Skeletal muscle tissue (tissue), 4 donors: Measurements from ENCODE around the gene IRF7. TPM values are rescaled to one million over a fixed set of nuclear protein-coding genes. Genes with fewer than 3 reads are reported as not detected.
"Not testable (repeated sequence)": the region's sequence is repeated elsewhere in the genome, so short reads cannot be mapped to it uniquely, and the experiment has no call there.

Experiments used
- H3K27ac ChIP-seq: one replicate; pipeline ENCODE4 v1.7.0; 2013; ENCODE audit warnings: mild to moderate bottlenecking, low read depth, low read length, inconsistent platforms
- H3K27me3 ChIP-seq, 3 donors: one replicate each; pipeline ENCODE4 v1.7.0; 2013; ENCODE audit warnings: low read length in 3 of 3; ENCODE audit not compliant: control insufficient read depth in 3 of 3, insufficient read depth in 3 of 3
- H3K36me3 ChIP-seq, 3 donors: one replicate each; pipeline ENCODE4 v1.7.0; 2013; ENCODE audit warnings: low read length in 3 of 3; ENCODE audit not compliant: control insufficient read depth in 3 of 3, insufficient read depth in 3 of 3
- H3K4me1 ChIP-seq, 3 donors: one replicate each; pipeline ENCODE4 v1.7.0; 2013; ENCODE audit warnings: low read length in 3 of 3, mild to moderate bottlenecking in 3 of 3; ENCODE audit not compliant: control insufficient read depth in 3 of 3, insufficient read depth in 3 of 3
- H3K4me3 ChIP-seq, 3 donors: one replicate each; pipeline ENCODE4 v1.7.0; 2013; ENCODE audit warnings: low read length in 3 of 3
- H3K9ac ChIP-seq, 3 donors: one replicate each; pipeline ENCODE4 v1.7.0; 2013; ENCODE audit warnings: low read length in 3 of 3, mild to moderate bottlenecking in 3 of 3, moderate library complexity in 2 of 3, low read depth in 1 of 3
- H3K9me3 ChIP-seq, 3 donors: one replicate each; pipeline ENCODE4 v1.7.0; 2013; ENCODE audit warnings: low read length in 3 of 3; ENCODE audit not compliant: control insufficient read depth in 3 of 3
- total RNA-seq: library from RNA; depleted of rRNA; stranded (reverse); fragments of >200 nt; gene quantifications from one replicate; pipeline ENCODE4 v1.2.3, GENCODE V29; 2014
- donor health status: Osteomylitis.

IRF7 gene
- total RNA-seq, 1 donor from 2014 or later, result 6.8 TPM

- Histone ChIP-seq H3K36me3 (peaks cover 7 to 9% (median 7%) of the 10 kb centered on the region in 3 donors), H3K4me3 (no peak overlapping the region), H3K27ac (no peak overlapping the region), H3K9me3 (no peaks in the 10 kb centered on the region), H3K27me3 (no peaks in the 10 kb centered on the region), H3K4me1 (no peaks in the 10 kb centered on the region), H3K9ac (no peak overlapping the region)
Measured at GRCh38 chr11:655036-655726, 39.4 kb upstream of the IRF7 start.

DNA sequence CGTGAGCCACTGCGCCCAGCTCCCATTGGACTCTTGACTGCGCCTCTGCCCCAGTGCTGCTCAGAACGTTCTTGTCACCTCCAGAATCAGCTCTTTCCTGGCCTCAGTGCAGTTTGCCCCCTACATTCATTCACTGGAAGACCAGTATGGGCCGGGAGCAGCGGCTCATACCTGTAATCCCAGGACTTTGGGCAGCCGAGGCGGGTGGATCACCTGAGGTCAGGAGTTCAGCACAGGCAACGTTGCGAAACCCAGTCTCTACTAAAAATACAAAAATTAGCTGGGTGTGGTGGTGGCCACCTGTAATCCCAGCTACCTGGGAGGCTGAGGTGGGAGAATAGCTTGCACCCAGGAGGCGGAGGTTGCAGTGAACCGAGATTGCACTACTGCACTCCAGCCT is 38.7 kb upstream of the IRF7 start:
- not testable (repeated sequence) for H3K27me3 ChIP-seq, H3K4me3 ChIP-seq, H3K9me3 ChIP-seq, H3K27ac ChIP-seq, H3K9ac ChIP-seq, H3K36me3 ChIP-seq, H3K4me1 ChIP-seq

- H3K36me3 ChIP-seq, result peaks cover 5 to 7% (median 6%) of the 10 kb centered on the region in 3 donors
Measured at GRCh38 chr11:653837-654236, 38.1 kb upstream of the IRF7 start.

GRCh38 chr11:653136-653535 is 37.4 kb upstream of the IRF7 start:
- H3K4me1 ChIP-seq, H3K9me3 ChIP-seq, H3K4me3 ChIP-seq, H3K27me3 ChIP-seq, H3K36me3 ChIP-seq, H3K9ac ChIP-seq, H3K27ac ChIP-seq: not testable (repeated sequence)

More at GRCh38 chr11:653837-654236, 38.1 kb upstream of the IRF7 start:
- H3K9ac ChIP-seq, result no peak overlapping the region
- H3K4me3 ChIP-seq, result no peak overlapping the region
- H3K4me1 ChIP-seq, result no peaks in the 10 kb centered on the region
- no peaks in the 10 kb centered on the region for H3K27me3 ChIP-seq
- H3K27ac ChIP-seq, result no peak overlapping the region
- no peaks in the 10 kb centered on the region for H3K9me3 ChIP-seq

GRCh38 chr11:650482-650881 is 34.7 kb upstream of the IRF7 start:
- no peak overlapping the region for H3K27ac ChIP-seq
- H3K9ac ChIP-seq, result no peak overlapping the region
- H3K4me1 ChIP-seq, result no peaks in the 10 kb centered on the region
- H3K4me3 ChIP-seq, result no peak overlapping the region
- peaks cover 3 to 7% (median 4%) of the 10 kb centered on the region in 3 donors for H3K36me3 ChIP-seq
- no peaks in the 10 kb centered on the region for H3K27me3 ChIP-seq
- H3K9me3 ChIP-seq, result no peaks in the 10 kb centered on the region

GRCh38 chr11:647672-648158 is 32.0 kb upstream of the IRF7 start:
- H3K27me3 ChIP-seq, H3K9me3 ChIP-seq, H3K4me3 ChIP-seq, H3K27ac ChIP-seq, H3K9ac ChIP-seq, H3K4me1 ChIP-seq: not testable (repeated sequence)
- peaks cover 10 to 15% (median 10%) of the 10 kb centered on the region in 3 donors for H3K36me3 ChIP-seq

GRCh38 chr11:646214-646613 is 30.5 kb upstream of the IRF7 start:
- peaks cover 13 to 16% (median 14%) of the 10 kb centered on the region in 3 donors for H3K36me3 ChIP-seq
- H3K9ac ChIP-seq, result no peak overlapping the region
- no peak overlapping the region for H3K4me3 ChIP-seq
- no peaks in the 10 kb centered on the region for H3K4me1 ChIP-seq
- H3K27ac ChIP-seq, result no peak overlapping the region
- peaks cover 0 to 2% (median 0%) of the 10 kb centered on the region in 3 donors for H3K9me3 ChIP-seq
- no peaks in the 10 kb centered on the region for H3K27me3 ChIP-seq

DNA sequence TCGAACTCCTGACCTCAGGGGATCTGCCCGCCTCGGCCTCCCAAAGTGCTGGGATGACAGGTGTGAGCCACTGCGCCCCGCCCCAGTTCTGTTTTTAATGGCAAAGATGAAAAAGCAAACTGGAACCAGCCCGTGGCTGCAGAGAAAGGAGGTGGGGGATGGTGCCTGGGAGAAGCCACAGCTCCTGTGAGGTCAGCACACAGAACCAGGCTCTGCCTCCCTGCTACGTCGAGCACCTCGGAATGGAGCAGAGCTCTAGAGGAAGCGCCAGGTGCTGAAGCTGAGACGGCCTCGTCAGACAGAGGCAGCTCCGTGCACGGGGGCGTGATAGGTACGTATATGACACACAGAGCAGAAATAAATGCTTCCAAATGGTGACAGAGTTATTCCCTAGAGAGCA is 29.8 kb upstream of the IRF7 start:
- H3K9me3 ChIP-seq, result peaks cover 0 to 2% (median 0%) of the 10 kb centered on the region in 3 donors
- H3K4me1 ChIP-seq, result no peaks in the 10 kb centered on the region
- H3K4me3 ChIP-seq, result no peak overlapping the region
- peaks cover 11 to 16% (median 14%) of the 10 kb centered on the region in 3 donors for H3K36me3 ChIP-seq
- H3K27ac ChIP-seq, result no peak overlapping the region
- no peaks in the 10 kb centered on the region for H3K27me3 ChIP-seq
- no peak overlapping the region for H3K9ac ChIP-seq

GRCh38 chr11:643849-644738 is 28.3 kb upstream of the IRF7 start:
- Histone ChIP-seq H3K9me3 (peaks cover 0 to 2% (median 0%) of the 10 kb centered on the region in 3 donors), H3K4me1 (peaks cover 0 to 4% (median 2%) of the 10 kb centered on the region in 3 donors), H3K27ac (no peak overlapping the region), H3K27me3 (peaks cover 0 to 2% (median 2%) of the 10 kb centered on the region in 3 donors), H3K9ac (no peak overlapping the region), H3K4me3 (no peak overlapping the region), H3K36me3 (peaks cover 11 to 14% (median 14%) of the 10 kb centered on the region in 3 donors)

DNA sequence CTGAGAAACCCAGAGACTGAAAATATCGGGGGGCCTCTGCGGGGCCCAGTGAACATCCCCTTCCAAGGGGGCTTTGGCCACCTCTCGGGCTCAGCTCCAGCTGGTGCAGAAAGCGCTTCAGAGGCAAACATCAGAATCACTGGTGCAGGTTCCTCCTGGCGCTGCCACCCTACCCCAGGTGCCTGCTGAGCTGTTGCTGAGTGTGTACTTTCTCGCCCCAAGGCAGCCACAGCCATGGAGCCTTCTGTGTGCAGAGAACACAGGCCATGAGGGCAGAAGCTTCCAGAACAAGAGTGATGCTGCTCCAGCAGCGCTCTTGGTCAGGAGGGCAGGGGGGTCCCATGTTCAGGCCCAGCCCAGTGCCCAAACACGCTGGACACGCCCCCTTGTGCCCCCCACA is 27.6 kb upstream of the IRF7 start:
- Histone ChIP-seq H3K9me3 (peaks cover 0 to 2% (median 0%) of the 10 kb centered on the region in 3 donors), H3K27ac (no peak overlapping the region), H3K4me3 (no peak overlapping the region), H3K27me3 (peaks cover 0 to 7% (median 7%) of the 10 kb centered on the region in 3 donors), H3K36me3 (peaks cover 11 to 14% (median 14%) of the 10 kb centered on the region in 3 donors), H3K4me1 (peaks cover 0 to 4% (median 3%) of the 10 kb centered on the region in 3 donors), H3K9ac (no peak overlapping the region)
